ENCODE measurements around the gene RGS6.

RGS6 gene

DNA sequence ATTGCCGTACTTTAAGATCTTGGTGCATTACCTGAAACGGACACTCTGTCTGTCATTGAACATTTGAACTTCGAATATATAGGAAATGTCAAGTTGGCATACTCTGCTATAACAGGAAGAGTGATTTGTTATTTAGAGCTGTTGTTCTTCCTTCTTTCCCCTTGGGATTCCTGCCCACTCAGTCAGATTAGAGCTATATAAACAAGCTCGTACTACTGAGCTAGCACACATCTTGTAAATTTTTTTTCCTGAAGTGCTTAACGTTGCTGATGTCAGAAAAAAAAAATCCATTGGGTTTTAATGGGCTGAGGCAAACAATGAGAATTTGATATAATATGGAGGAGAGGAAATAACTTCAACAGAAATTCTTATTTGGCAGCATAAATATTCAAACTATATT, 26.8 kb downstream of the RGS6 start:
- H3K27ac ChIP-seq = peak overlapping the region in 1 of 2 donors; percentile 50
- intact Hi-C loops (cut with DNase I; ENCODE audit: low total_unique reads) = no loop called here
- TF ChIP-seq, protein P1, sequence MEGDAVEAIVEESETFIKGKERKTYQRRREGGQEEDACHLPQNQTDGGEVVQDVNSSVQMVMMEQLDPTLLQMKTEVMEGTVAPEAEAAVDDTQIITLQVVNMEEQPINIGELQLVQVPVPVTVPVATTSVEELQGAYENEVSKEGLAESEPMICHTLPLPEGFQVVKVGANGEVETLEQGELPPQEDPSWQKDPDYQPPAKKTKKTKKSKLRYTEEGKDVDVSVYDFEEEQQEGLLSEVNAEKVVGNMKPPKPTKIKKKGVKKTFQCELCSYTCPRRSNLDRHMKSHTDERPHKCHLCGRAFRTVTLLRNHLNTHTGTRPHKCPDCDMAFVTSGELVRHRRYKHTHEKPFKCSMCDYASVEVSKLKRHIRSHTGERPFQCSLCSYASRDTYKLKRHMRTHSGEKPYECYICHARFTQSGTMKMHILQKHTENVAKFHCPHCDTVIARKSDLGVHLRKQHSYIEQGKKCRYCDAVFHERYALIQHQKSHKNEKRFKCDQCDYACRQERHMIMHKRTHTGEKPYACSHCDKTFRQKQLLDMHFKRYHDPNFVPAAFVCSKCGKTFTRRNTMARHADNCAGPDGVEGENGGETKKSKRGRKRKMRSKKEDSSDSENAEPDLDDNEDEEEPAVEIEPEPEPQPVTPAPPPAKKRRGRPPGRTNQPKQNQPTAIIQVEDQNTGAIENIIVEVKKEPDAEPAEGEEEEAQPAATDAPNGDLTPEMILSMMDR (IDR thresholded peaks at IDR 0.05) = no peak
- H3K27me3 ChIP-seq = no peaks in the 10 kb centered on the region
- H3K4me3 ChIP-seq = no peak overlapping the region
- H3K36me3 ChIP-seq = no peaks in the 10 kb centered on the region
- no peaks in the 10 kb centered on the region for H3K9me3 ChIP-seq
- DNase-seq = no peak
- H3K4me1 ChIP-seq = peaks cover 0 to 18% (median 6%) of the 10 kb centered on the region in 4 donors

GRCh38 chr14:71960494-71961353, 28.5 kb downstream of the RGS6 start:
- TF ChIP-seq, protein P1 (IDR thresholded peaks at IDR 0.05) = no peak
- peaks cover 0 to 18% (median 6%) of the 10 kb centered on the region in 4 donors for H3K4me1 ChIP-seq
- H3K27me3 ChIP-seq = no peaks in the 10 kb centered on the region
- intact Hi-C loops (cut with DNase I; ENCODE audit: low total_unique reads) = no loop called here
- H3K4me3 ChIP-seq = no peak overlapping the region
- no peaks in the 10 kb centered on the region for H3K9me3 ChIP-seq
- DNase-seq = no peak
- H3K36me3 ChIP-seq = no peaks in the 10 kb centered on the region
- no peak overlapping the region for H3K27ac ChIP-seq

GRCh38 chr14:71961972-71962371, 29.7 kb downstream of the RGS6 start:
- H3K4me1 ChIP-seq = peaks cover 0 to 18% (median 6%) of the 10 kb centered on the region in 4 donors
- no peaks in the 10 kb centered on the region for H3K27me3 ChIP-seq
- no peak overlapping the region for H3K27ac ChIP-seq
- DNase-seq = no peak
- H3K9me3 ChIP-seq = no peaks in the 10 kb centered on the region
- TF ChIP-seq, protein P1 (IDR thresholded peaks at IDR 0.05) = no peak
- intact Hi-C loops (cut with DNase I; ENCODE audit: low total_unique reads) = no loop called here
- no peaks in the 10 kb centered on the region for H3K36me3 ChIP-seq
- no peak overlapping the region for H3K4me3 ChIP-seq

DNA sequence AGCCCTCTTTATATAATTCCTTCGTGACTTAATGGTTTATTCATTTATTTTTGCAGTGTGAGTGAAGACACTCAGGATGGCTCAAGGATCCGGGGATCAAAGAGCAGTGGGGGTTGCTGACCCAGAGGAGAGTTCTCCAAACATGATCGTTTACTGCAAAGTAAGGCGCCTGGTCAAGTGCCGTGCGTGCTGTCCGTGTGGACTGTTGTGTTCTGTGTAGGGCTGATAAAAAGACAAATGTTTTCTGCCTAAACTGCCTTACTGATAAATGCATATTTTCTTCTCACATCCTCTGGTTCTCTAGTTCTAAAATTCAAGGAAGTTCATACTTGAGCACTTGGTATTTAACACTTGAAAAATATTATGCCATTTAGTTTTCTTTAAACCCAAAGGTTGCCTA, 32.5 kb downstream of the RGS6 start:
- DNase-seq = no peak
- intact Hi-C loops (cut with DNase I; ENCODE audit: low total_unique reads) = no loop called here
- H3K4me1 ChIP-seq = peaks cover 0 to 9% (median 4%) of the 10 kb centered on the region in 4 donors
- TF ChIP-seq, protein P1 (IDR thresholded peaks at IDR 0.05) = no peak
- no peak overlapping the region for H3K4me3 ChIP-seq
- H3K27ac ChIP-seq = no peak overlapping the region
- no peaks in the 10 kb centered on the region for H3K36me3 ChIP-seq
- H3K27me3 ChIP-seq = no peaks in the 10 kb centered on the region
- no peaks in the 10 kb centered on the region for H3K9me3 ChIP-seq

- Histone ChIP-seq H3K27me3 (no peaks in the 10 kb centered on the region), H3K4me3 (no peak overlapping the region), H3K9me3 (no peaks in the 10 kb centered on the region), H3K36me3 (no peaks in the 10 kb centered on the region), H3K27ac (no peak overlapping the region), H3K4me1 (peaks cover 0 to 20% (median 4%) of the 10 kb centered on the region in 4 donors)
- TF ChIP-seq, protein P1 (IDR thresholded peaks at IDR 0.05) = no peak
- intact Hi-C loops (cut with DNase I; ENCODE audit: low total_unique reads) = no loop called here
- DNase-seq = no peak
Observed at GRCh38 chr14:71966528-71966927, 34.3 kb downstream of the RGS6 start.
